Measurements from ENCODE around the gene MAP2K3.
"Not testable (repeated sequence)": the region's sequence is repeated elsewhere in the genome, so short reads cannot be mapped to it uniquely, and the experiment has no call there.

Gene MAP2K3

GRCh38 chr17:21313320-21313719 lies 28.8 kb downstream of the MAP2K3 start:
- no peak overlapping the region for H3K27ac ChIP-seq (ENCODE audit: low read length)
- no peak overlapping the region for H3K4me3 ChIP-seq (ENCODE audit: low read length)
- no peaks in the 10 kb centered on the region for H3K4me1 ChIP-seq (ENCODE audit: insufficient read depth, low read length)
- no peak overlapping the region for H3K9ac ChIP-seq (ENCODE audit: low read depth, low read length)
- peaks cover 12% of the 10 kb centered on the region; the same call in 1 of the 2 replicates for H3K27me3 ChIP-seq (ENCODE audit: insufficient read depth, low read length)
- no peaks in the 10 kb centered on the region for H3K9me3 ChIP-seq (ENCODE audit: insufficient read depth, low read depth, low read length)
- H3K36me3 ChIP-seq (ENCODE audit: insufficient read depth, low read depth, low read length): no peaks in the 10 kb centered on the region; the same call in 1 of the 2 replicates

- peaks cover 16% of the 10 kb centered on the region; the same call in 1 of the 2 replicates for H3K27me3 ChIP-seq (ENCODE audit: insufficient read depth, low read length)
- not testable (repeated sequence) for H3K4me1 ChIP-seq (ENCODE audit: insufficient read depth, low read length); H3K9ac ChIP-seq (ENCODE audit: low read depth, low read length); H3K4me3 ChIP-seq (ENCODE audit: low read length); H3K9me3 ChIP-seq (ENCODE audit: insufficient read depth, low read depth, low read length); H3K27ac ChIP-seq (ENCODE audit: low read length); H3K36me3 ChIP-seq (ENCODE audit: insufficient read depth, low read depth, low read length)
Observed at GRCh38 chr17:21313761-21314160, 29.2 kb downstream of the MAP2K3 start.

DNA sequence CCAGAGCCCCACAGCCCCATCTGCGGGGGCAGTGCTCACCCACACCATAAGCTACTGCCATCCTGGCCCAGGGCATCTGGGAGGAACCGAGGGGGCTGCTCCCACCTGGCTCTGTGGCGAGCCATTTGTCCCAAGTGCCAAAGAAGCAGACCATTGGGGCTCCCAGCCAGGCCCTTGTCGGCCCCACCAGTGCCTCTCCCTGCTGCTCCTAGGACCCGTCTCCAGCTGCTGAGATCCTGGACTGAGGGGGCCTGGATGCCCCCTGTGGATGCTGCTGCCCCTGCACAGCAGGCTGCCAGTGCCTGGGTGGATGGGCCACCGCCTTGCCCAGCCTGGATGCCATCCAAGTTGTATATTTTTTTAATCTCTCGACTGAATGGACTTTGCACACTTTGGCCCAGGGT lies 29.8 kb downstream of the MAP2K3 start:
- not testable (repeated sequence) for H3K4me1 ChIP-seq (ENCODE audit: insufficient read depth, low read length); H3K4me3 ChIP-seq (ENCODE audit: low read length); H3K36me3 ChIP-seq (ENCODE audit: insufficient read depth, low read depth, low read length); H3K9me3 ChIP-seq (ENCODE audit: insufficient read depth, low read depth, low read length); H3K9ac ChIP-seq (ENCODE audit: low read depth, low read length); H3K27ac ChIP-seq (ENCODE audit: low read length)
- H3K27me3 ChIP-seq (ENCODE audit: insufficient read depth, low read length): peaks cover 21% of the 10 kb centered on the region; the same call in 1 of the 2 replicates

- H3K27ac ChIP-seq (ENCODE audit: low read length); H3K4me1 ChIP-seq (ENCODE audit: insufficient read depth, low read length); H3K4me3 ChIP-seq (ENCODE audit: low read length); H3K9me3 ChIP-seq (ENCODE audit: insufficient read depth, low read depth, low read length); H3K9ac ChIP-seq (ENCODE audit: low read depth, low read length); H3K36me3 ChIP-seq (ENCODE audit: insufficient read depth, low read depth, low read length): not testable (repeated sequence)
- peaks cover 25% of the 10 kb centered on the region; the same call in 1 of the 2 replicates for H3K27me3 ChIP-seq (ENCODE audit: insufficient read depth, low read length)
Observed at GRCh38 chr17:21314701-21315111, 30.2 kb downstream of the MAP2K3 start.

DNA sequence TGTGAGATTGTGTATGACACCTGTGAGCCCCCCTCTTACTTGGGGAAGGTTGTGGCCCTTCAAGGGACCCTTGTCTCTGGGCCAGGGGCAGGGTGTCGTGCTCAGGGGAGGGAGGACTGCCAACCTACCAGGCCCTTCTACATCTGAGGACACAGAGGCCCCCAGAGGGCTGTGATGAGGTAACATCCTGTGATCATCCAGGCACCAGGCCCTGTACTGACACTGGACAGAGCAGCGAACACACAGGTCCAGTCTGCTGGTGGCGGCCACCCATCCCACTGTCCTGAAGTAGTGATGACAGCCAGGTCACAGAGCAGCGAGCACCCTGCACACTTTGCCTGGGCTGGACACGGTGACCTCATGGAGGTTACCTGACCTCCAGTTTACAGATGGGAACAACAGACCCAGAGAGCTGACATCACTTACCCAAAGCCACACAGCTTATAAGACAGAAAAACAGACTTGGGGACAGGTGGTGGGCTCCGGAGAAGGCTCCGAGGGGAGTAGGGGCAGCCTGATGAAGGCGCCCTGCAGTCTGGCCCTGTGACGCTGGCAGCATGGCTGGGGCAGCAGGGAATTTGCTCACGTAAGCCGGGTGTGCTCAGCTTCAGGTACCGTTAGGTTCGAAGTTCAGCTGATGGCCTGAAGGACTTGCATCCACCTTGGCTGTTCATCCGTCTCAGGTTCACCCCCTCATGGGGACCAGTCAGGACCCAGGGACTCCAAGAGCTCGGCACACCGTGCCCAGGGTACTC lies 30.9 kb downstream of the MAP2K3 start:
- H3K27me3 ChIP-seq (ENCODE audit: insufficient read depth, low read length): peaks cover 29% of the 10 kb centered on the region; the same call in 1 of the 2 replicates
- not testable (repeated sequence) for H3K4me1 ChIP-seq (ENCODE audit: insufficient read depth, low read length)

DNA sequence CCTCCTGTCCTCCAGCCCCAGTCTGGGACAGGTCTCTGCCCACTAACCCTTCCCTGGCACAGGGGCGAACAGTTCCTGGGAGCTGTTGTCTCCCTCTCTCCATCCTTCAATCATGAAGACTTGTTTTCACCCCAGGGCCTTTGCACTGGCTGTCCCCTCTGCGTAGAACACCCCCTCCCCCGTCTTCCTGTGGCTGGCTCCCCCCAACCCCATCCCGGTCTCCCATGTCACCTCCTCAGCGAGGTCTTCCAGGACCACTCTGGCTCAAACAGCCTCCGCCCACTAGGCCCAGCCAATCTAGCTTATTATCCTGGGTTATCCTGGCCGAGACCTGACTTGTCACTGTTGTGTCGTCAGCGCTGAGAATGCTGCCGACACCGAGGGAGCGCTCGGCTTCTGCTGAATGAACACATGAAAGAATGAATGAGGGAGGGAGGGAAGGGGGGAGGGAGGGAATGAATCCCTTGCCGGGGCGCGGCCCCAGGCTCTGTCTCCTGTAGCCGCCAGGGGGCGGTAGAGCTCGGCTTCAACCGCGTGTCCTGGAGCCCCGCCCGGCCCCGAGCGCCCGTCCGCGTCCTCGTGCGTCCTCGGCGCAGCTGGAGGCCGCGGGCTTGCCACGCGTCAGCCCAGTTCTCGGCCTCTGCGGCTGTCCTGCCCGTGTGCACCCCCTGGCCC lies 31.8 kb downstream of the MAP2K3 start:
- H3K9ac ChIP-seq (ENCODE audit: low read depth, low read length): not testable (repeated sequence)

More for the DNA sequence above, 30.9 kb downstream of the MAP2K3 start:
- not testable (repeated sequence) for H3K36me3 ChIP-seq (ENCODE audit: insufficient read depth, low read depth, low read length); H3K27ac ChIP-seq (ENCODE audit: low read length); H3K9me3 ChIP-seq (ENCODE audit: insufficient read depth, low read depth, low read length); H3K4me3 ChIP-seq (ENCODE audit: low read length); H3K9ac ChIP-seq (ENCODE audit: low read depth, low read length)

GRCh38 chr17:21316887-21317500 lies 32.5 kb downstream of the MAP2K3 start:
- Histone ChIP-seq H3K27me3 (ENCODE audit: insufficient read depth, low read length) (peaks cover 35% of the 10 kb centered on the region), H3K4me3 (ENCODE audit: low read length) (peak overlapping the region; percentile 35; the same call in 1 of the 2 replicates)
- not testable (repeated sequence) for H3K4me1 ChIP-seq (ENCODE audit: insufficient read depth, low read length)

More for the DNA sequence above, 31.8 kb downstream of the MAP2K3 start:
- Histone ChIP-seq H3K27me3 (ENCODE audit: insufficient read depth, low read length) (peaks cover 29% of the 10 kb centered on the region), H3K4me3 (ENCODE audit: low read length) (peak overlapping the region; percentile 35; the same call in 1 of the 2 replicates)
- H3K4me1 ChIP-seq (ENCODE audit: insufficient read depth, low read length); H3K9me3 ChIP-seq (ENCODE audit: insufficient read depth, low read depth, low read length); H3K36me3 ChIP-seq (ENCODE audit: insufficient read depth, low read depth, low read length); H3K27ac ChIP-seq (ENCODE audit: low read length): not testable (repeated sequence)

GRCh38 chr17:21317821-21318220 lies 33.3 kb downstream of the MAP2K3 start:
- H3K9me3 ChIP-seq (ENCODE audit: insufficient read depth, low read depth, low read length); H3K9ac ChIP-seq (ENCODE audit: low read depth, low read length); H3K27ac ChIP-seq (ENCODE audit: low read length); H3K36me3 ChIP-seq (ENCODE audit: insufficient read depth, low read depth, low read length); H3K4me1 ChIP-seq (ENCODE audit: insufficient read depth, low read length): not testable (repeated sequence)
- Histone ChIP-seq H3K4me3 (ENCODE audit: low read length) (peak overlapping the region; percentile 32; the same call in 1 of the 2 replicates), H3K27me3 (ENCODE audit: insufficient read depth, low read length) (peaks cover 37% of the 10 kb centered on the region)

More at GRCh38 chr17:21316887-21317500, 32.5 kb downstream of the MAP2K3 start:
- H3K36me3 ChIP-seq (ENCODE audit: insufficient read depth, low read depth, low read length); H3K9ac ChIP-seq (ENCODE audit: low read depth, low read length); H3K9me3 ChIP-seq (ENCODE audit: insufficient read depth, low read depth, low read length); H3K27ac ChIP-seq (ENCODE audit: low read length): not testable (repeated sequence)

DNA sequence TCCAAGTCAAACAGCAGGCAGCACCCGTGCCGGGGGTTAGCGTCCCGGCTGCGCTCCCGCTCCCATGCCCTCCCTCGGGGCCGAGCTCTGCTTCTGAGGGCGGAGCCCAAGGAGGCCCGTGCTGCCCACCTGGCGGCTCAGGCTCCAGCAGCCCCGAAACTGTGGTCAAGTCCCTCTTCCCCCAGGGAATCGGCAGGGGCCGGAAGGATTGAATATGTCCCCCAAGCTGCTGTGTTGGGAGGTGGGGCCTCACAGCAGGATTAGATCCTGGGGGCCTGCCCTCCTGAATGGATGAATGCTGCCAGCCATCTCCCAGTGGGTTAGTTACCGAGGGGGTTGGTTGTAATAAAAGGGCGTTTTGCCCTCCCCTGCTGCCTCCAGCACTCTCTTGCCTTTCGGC lies 33.9 kb downstream of the MAP2K3 start:
- no peak overlapping the region for H3K9ac ChIP-seq (ENCODE audit: low read depth, low read length)
- H3K27me3 ChIP-seq (ENCODE audit: insufficient read depth, low read length): peaks cover 38% of the 10 kb centered on the region
- H3K4me1 ChIP-seq (ENCODE audit: insufficient read depth, low read length): no peaks in the 10 kb centered on the region
- H3K9me3 ChIP-seq (ENCODE audit: insufficient read depth, low read depth, low read length): no peaks in the 10 kb centered on the region
- no peak overlapping the region for H3K27ac ChIP-seq (ENCODE audit: low read length)
- peak overlapping the region; percentile 44; the same call in 1 of the 2 replicates for H3K4me3 ChIP-seq (ENCODE audit: low read length)
- H3K36me3 ChIP-seq (ENCODE audit: insufficient read depth, low read depth, low read length): no peaks in the 10 kb centered on the region

DNA sequence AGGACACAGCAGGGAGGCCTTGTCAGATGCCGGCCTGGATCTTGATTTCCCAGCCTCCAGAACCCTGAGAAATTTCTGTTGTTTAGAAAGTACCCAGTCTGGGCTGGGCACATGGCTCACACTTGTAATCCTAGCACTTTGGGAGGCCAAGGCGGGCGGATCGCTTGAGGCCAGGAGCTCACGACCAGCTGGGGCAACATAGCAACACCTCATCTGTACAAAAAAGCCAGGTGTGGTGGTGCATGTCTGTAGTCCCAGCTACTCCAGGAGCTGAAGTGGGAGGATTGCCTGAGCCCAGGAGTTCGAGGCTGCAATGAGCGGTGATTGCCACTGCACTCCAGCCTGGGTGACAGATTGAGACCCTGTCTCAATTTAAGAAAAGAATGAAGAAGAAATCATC lies 34.3 kb downstream of the MAP2K3 start:
- H3K4me1 ChIP-seq (ENCODE audit: insufficient read depth, low read length); H3K9ac ChIP-seq (ENCODE audit: low read depth, low read length); H3K9me3 ChIP-seq (ENCODE audit: insufficient read depth, low read depth, low read length); H3K27ac ChIP-seq (ENCODE audit: low read length); H3K36me3 ChIP-seq (ENCODE audit: insufficient read depth, low read depth, low read length): not testable (repeated sequence)
- peaks cover 42% of the 10 kb centered on the region for H3K27me3 ChIP-seq (ENCODE audit: insufficient read depth, low read length)
- peak overlapping the region; percentile 44; the same call in 1 of the 2 replicates for H3K4me3 ChIP-seq (ENCODE audit: low read length)

DNA sequence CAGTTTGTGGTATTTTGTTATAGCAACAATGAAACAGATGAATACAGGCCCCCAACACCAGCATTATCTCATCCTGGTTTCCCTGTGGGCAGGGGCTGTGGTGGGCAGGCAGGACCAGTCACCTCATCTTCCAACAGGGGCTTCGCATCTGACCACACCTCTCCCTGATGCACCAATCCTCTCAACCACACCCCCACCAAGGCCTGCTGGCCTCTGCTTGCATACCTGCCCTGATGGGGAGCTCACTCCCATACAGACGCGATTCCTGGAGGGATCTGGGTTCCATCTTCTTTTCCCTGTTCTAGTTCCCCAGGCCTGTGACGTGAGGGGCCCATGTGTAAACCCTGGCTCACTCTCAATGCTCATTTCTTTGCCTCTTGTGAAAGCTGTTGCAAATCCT lies 34.7 kb downstream of the MAP2K3 start:
- not testable (repeated sequence) for H3K36me3 ChIP-seq (ENCODE audit: insufficient read depth, low read depth, low read length); H3K9ac ChIP-seq (ENCODE audit: low read depth, low read length); H3K27ac ChIP-seq (ENCODE audit: low read length); H3K4me1 ChIP-seq (ENCODE audit: insufficient read depth, low read length); H3K9me3 ChIP-seq (ENCODE audit: insufficient read depth, low read depth, low read length); H3K4me3 ChIP-seq (ENCODE audit: low read length)
- peaks cover 44% of the 10 kb centered on the region for H3K27me3 ChIP-seq (ENCODE audit: insufficient read depth, low read length)
